GM23338 (cell line): ENCODE measurements around the gene ADGRG6.

ENCODE experiments used
- CTCF ChIP-seq, 2 experiments: fragments of 200-600 bp in 1 of 2; sonication (generic) in 1 of 2; conservative IDR thresholded peaks; 2 replicates each; pipeline versions ENCODE4 v1.5.1 to v1.6.1; 2016 to 2017; ENCODE audit warnings: antibody characterized with exemption in 2 of 2, low read depth in 2 of 2, mild to moderate bottlenecking in 2 of 2, moderate library complexity in 1 of 2
- EZH2 ChIP-seq: fragments of 200-600 bp; sonication (generic); IDR thresholded peaks from one replicate; pipeline ENCODE4 v1.8.0; 2017; ENCODE audit warnings: antibody characterized with exemption, mild to moderate bottlenecking, low read depth; ENCODE audit not compliant: unreplicated experiment
- JUNB ChIP-seq: IDR thresholded peaks from one replicate; pipeline ENCODE4 v1.6.1; 2016; ENCODE audit warnings: antibody characterized with exemption; ENCODE audit not compliant: unreplicated experiment
- POLR2AphosphoS5 ChIP-seq: IDR thresholded peaks from 2 replicates; pipeline ENCODE4 v1.6.1; 2016; ENCODE audit warnings: antibody characterized with exemption, low read depth

GRCh38 chr6:142459271-142459670 is 157.5 kb downstream of the ADGRG6 start:
- TF ChIP-seq CTCF (conservative IDR thresholded peaks at IDR 0.05; ENCODE audit: low read depth in 2 of 2) (no peak), EZH2 (no peak), POLR2AphosphoS5 (no peak), JUNB (no peak)
